ENCODE data around the gene TSPAN6.

TSPAN6 gene, protein sequence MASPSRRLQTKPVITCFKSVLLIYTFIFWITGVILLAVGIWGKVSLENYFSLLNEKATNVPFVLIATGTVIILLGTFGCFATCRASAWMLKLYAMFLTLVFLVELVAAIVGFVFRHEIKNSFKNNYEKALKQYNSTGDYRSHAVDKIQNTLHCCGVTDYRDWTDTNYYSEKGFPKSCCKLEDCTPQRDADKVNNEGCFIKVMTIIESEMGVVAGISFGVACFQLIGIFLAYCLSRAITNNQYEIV

GRCh38 chrX:100636321-100636991 is at the start of gene TSPAN6:
TSS of gene TSPAN6 (minus strand) at chrX:100636806. CDS start at chrX:100636694, 112 bp downstream.
- DNase-seq, result peak; percentile 87

GRCh38 chrX:100685997-100686305 is 49.3 kb upstream of the TSPAN6 start:
- DNase-seq, result no peak

- peak; percentile 75 for DNase-seq
These were observed 48.8 kb upstream of the TSPAN6 start for GRCh38 chrX:100685284-100685996.

DNA sequence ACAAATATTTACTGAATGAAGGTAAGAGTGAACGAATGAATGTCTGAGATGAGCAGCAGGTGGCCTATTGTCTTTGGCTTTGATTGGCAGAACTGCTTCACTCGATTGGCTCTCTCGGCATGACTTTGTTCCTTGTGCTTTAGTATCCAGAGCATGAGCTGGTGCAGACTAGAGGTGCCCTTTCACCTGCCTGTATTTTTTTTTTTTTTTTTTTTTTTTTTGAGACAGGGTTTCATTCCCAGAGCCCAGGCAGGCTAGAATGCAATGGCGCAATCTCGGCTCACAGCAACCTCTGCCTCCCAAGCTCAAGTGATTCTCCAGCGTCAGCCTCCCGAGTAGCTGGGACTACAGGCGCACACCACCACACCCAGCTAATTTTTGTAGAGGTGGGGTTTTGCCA is 46.3 kb upstream of the TSPAN6 start:
- no peak for DNase-seq

DNA sequence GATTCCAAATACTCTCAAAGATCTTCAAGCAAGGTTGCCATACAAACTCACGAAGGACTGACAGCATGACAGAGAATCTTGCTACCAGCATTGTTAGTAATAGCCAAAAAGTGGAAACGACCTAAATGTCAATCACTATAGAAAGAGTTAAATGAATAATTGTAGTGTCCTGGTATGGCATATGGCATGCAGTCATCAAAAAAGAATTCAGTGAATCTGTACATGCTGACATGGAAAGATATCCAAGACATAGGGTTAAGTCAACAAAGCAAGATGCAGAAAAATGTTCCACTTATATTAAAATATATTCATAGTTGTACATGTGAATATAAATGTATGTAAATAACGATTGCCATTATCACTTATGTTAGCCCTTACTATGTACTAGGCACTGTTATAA is 45.0 kb upstream of the TSPAN6 start:
- DNase-seq, result no peak

GRCh38 chrX:100680756-100681155 is 44.1 kb upstream of the TSPAN6 start:
- no peak for DNase-seq

DNA sequence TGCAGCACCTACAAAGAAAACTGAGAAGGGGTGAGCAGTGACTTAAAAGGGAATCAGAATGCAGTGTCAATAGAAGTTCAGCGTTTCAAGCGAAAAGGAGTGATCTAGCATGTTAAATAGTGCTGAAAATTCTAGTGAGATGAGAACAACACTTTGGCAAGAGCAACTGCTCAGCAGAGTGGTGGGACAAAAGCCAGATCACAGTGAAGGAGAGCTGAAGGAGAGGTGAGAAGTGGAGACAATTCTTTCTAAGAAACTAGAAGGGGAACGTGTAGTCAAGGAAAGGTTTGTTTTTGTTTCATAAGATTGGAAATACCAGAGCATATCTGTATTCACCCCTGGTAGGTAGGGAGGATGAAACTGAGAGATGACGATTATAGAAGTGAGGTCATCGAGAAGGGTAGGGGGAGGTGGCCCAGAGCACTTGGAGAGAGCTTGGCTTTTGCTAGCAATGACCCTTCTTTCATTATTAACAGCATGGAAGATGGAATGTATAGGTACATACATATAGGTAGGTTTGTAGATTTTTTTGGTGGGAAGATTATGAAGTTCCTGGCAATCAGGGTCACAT is 41.1 kb upstream of the TSPAN6 start:
- no peak for DNase-seq

- DNase-seq, result no peak
These were observed 38.1 kb upstream of the TSPAN6 start for GRCh38 chrX:100674705-100675104.

DNA sequence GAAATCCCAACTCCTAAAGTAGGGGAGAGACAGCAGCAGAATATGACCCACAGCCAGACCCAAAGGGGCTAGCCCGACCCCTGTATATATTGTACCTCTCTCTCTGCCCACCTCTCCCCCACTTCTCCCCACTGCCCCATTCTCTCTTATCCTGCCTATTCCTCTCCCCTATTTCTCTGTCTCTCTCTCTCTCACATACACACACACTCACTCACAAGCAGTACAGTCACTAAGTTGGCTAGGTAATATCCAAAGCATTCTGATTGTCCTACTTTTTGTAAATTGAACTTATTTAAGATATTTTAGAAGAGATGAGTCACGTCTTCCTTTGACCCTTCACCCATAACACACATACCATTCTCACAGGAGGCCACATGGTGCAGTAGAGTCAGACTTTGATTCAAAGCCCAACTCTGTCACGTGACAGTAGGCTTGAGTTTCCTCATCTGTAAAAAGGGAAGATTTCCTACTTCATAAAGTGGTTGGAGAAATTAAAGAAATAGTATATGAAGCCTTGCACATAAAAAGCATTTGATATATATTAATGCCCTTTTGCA is 36.9 kb upstream of the TSPAN6 start:
- no peak for DNase-seq

DNA sequence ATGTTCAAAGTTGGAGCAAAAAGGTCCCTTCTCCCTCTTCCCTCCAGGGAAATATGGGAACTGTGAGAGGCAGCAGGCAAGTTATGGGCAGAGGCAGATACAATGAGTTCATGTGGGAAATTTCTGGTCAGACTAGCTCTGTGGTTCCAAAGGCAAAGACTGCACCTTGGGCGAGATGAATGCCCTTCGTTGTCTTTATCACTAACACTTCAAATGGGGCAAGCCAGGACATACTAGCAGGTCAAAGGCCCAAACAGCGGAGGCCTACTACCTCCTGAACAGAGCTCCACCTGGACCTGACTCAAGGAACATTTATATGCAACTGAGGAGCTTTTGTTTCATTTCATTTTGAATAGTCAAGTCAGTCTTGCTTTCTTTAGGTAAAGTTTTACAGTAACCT is 36.4 kb upstream of the TSPAN6 start:
- no peak for DNase-seq

GRCh38 chrX:100663642-100664041 is 27.0 kb upstream of the TSPAN6 start:
- no peak for DNase-seq

- no peak for DNase-seq
These were observed 26.2 kb upstream of the TSPAN6 start for GRCh38 chrX:100662796-100663195.

GRCh38 chrX:100662170-100662569 is 25.6 kb upstream of the TSPAN6 start:
- DNase-seq, result no peak

DNA sequence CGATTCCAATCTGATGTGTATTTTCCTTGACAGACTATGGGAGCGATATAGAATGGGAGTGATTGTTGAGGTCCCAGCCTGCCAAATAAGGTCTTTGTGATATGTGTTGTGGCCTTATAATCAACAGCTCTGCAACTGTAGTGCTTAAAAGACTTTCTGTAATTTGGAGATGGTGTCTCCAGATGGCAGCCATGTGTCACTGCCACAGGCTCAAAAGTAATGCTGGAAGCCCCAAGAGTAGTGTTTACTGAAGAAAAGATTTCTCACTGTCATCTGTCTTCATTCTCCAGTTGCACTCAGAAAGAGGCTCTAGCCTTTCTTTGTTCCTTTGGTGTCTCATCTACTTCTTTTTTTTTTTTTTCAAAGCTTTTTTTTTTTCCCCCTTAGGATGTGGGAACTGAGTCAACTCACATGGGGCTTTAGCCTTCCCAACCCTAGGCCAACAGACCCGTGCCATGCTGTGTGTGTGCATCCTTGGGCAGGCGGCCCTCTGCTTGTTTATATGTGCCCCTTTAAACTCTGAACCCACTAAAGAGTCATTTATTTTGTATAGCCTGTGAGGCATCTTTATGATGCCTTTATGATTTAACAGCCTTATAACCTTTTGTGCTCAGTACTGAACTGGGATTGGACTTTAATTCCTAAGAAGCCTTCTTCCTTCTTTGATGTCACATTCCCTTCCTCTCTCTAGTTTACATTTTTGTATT is 23.0 kb upstream of the TSPAN6 start:
- DNase-seq, result no peak

- DNase-seq, result no peak
These were observed 22.4 kb upstream of the TSPAN6 start for GRCh38 chrX:100658941-100659381.

- no peak for DNase-seq
These were observed 17.7 kb upstream of the TSPAN6 start for GRCh38 chrX:100654261-100654660.

DNA sequence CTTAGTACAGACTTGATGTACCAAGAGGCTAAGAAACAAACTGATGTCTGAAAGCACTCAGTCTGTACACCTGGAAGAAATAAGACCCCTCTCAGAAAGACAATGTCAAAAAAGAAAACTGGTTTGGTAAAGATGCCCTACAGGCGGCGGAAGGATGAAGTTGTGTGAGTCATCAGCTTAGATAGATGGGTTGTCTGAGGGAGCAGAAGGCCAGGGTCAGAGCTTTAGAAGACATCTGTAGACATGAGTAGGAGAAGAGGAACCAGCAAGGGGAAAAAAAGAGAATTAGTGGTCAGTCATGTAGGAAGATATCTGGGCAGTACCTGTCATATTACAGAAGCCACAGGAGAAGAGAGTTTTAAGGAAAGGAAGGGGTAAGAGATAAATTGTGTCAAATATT is 15.7 kb upstream of the TSPAN6 start:
- DNase-seq, result no peak

DNA sequence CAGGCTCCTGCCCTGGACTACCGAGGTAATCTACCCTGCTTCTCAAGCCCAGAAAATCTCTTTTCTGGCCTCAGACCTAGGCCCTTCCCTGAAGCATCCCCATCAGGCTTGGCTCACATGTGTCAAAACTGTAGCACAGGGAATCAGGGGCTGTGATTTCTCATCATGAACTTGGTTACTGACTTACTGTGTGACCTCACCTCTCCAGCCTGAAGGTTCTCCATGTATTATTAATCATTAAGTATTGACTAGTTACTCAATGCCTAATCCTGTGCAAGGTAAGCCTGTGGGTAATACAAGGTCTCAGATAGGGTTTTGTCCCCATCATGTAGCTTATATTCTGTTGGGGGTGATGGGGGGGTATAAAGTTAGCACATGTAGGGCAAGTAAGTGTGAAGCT is 14.2 kb upstream of the TSPAN6 start:
- DNase-seq, result no peak

- DNase-seq, result no peak
These were observed 13.1 kb upstream of the TSPAN6 start for GRCh38 chrX:100649550-100650356.

DNA sequence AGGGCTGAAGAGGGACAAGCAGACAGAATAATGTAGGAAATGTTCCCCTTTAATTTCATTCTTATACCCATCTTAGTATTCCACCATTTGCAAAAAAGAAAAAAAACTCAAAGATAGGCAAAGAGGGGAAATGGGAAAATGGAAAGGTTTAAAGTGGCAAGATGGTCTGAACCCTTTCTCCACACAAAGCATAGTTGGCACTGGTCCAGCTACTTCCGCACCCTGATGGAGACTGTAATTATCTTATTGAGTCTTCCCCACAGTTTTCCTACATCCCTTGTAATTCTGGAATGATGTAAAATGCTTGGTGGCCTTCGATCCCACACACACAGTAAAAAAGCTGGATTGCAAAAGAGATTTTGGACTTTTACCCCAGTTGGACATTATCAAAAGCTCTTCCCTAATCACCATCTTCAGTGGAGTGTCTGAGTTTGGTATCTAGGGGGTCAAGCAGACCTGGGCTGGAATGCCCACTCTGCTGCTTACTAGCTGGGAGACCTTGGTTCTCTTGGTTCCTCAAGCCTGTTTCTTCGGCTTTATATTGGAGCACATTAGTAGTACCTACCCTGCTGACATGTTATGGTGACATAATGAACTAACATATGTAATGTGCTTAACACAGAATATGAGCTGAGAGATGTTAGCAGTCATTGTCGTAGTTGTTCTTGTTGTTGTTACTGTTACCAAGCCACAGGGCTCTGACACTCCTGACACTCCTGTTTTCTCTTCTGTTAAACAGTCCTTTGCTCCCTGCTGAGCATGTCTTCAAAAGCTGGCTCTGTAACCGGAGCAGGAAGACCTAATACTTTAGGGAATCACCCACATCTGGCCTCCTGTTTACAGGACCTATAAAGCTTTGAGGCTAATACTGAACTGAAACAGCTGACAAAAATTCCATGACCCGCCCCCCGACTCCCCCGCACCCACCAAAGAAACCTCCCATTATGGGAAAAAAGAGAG is 12.1 kb upstream of the TSPAN6 start:
- DNase-seq, result no peak

DNA sequence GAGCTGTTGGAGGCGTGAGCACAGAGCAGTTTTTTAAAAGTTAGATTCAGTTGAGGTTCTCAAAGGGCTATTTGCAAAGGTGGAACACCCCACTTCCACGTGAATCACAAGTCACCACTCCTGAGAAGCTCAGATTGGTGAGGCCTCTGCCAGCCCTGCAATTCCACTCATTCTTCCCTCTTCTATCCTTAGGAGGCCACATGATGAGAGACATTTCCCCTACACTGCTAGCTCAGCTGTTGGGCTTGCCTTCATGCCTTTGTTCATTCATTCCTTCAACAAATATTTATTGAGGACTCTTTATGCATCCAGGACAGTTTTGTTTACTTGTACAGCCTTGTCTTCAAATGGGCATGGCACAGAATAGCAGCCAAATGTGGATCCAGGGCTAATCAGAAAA is 11.1 kb upstream of the TSPAN6 start:
- no peak for DNase-seq

Data from activated effector memory CD4-positive, alpha-beta T cell treated with anti-CD3 and anti-CD28 coated beads, Interleukin-2, amount 50 U/mL, for 16 hours (primary cell).